Stimulated activated CD4-positive, alpha-beta T cell treated with anti-CD3 and anti-CD28 coated beads, Interleukin-4, amount 100 ng/mL, for 48 hours (primary cell): ENCODE data around the gene PPM1M.
A peak's percentile ranks its signal among the peaks of the same experiment; 100 is the strongest.

ENCODE experiments used
- DNase-seq, 2 donors: peaks; one replicate each; pipeline ENCODE4 v3.0.0-alpha.2; 2020; ENCODE audit warnings: low read depth in 2 of 2

Gene PPM1M

GRCh38 chr3:52230889-52231499 lies 14.6 kb upstream of the PPM1M start:
- no peak for DNase-seq

- DNase-seq: peak; percentile 84 to 91
These were observed 13.9 kb upstream of the PPM1M start for GRCh38 chr3:52231502-52232278.

DNA sequence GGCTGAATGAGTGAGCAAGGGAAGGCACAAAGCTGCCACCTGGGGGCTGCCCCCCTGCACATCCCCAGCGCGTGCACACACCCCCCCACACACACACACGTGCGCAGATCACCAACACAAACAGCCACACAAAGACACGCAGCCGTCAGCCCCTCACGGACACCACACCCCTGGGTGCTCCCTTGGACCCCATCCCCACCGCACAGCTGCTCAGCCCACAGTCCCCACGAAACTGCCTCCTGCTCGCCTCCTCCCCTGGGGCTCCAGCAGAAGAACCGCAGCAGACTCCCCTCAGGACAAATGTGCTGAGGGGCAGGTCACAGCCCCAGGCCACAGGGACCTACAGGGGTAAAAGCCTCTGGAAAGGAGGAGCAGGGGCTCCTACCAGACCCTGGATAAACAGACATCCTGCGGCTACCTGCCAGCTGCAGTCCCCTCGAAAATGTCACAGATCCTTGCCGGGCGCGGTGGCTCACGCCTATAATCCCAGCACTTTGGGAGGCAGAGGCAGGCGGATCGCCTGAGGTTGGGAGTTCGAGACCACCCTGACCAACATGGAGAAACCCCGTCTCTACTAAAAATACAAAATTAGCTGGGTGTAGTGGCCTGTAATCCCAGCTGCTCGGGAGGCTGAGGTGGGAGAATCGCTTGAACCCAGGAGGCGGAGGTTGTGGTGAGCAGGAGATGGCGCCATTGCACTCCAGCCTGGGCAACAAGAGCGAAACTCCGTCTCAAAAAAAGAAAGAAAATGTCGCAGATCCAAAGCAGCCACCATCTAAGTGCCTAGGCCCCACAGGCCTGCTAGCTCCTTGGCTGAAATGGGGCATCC lies 13.1 kb upstream of the PPM1M start:
- no peak for DNase-seq

- DNase-seq: no peak
These were observed 12.4 kb upstream of the PPM1M start for GRCh38 chr3:52233108-52233591.

- DNase-seq: no peak
These were observed 11.6 kb upstream of the PPM1M start for GRCh38 chr3:52233968-52234367.

GRCh38 chr3:52234516-52235447 lies 10.8 kb upstream of the PPM1M start:
- no peak for DNase-seq

DNA sequence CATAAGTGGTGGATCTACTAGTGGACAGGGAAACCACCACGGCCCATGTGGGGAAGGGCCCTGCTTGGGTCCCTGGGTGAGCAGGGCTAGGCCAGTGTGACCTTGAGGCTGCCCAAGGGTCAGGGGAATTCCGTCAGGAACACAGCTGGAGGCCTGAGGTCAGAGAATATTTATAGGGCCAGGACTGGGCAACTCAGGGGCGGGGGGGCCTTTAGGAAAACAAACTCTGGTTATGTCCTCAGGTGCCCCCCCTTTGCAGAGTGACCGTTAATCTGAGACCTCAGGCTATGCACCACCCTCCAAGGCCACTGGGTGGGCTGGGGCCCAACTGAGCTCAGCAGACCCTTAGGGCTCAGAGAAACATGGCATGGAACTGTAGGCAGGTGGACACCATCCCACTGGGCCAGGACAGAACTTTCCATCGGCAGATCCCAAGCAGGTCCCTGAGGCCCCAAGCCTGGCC lies 9.1 kb upstream of the PPM1M start:
- no peak for DNase-seq

GRCh38 chr3:52237006-52237656 lies 8.4 kb upstream of the PPM1M start:
- DNase-seq: no peak

- no peak for DNase-seq
These were observed 7.8 kb upstream of the PPM1M start for GRCh38 chr3:52237657-52238172.

DNA sequence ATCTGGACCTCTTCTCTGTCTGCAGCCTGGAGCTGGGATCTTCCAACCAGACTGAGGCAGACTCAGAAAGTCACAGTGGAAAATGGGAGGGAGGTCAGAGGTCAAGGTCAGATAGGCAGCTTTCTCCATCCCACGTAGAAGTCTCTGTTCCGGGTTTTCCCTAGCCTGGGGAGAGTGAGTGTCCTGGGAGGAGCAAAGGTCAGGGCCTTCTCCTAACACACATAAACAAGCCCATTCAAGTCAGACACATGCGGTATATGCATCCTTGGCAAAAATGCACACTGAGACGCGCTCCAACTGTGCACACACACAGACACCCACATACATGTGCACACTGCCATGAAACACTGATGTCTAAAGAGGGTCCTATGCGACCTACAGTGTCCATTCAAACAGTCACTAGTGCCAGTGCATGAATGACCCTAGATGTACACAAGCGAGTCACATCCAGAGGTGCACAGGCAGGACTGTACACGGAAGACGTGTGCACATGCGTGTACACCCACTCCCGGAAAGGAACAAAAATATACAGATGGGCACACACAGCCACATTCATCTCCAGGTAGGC lies 7.3 kb upstream of the PPM1M start:
- no peak for DNase-seq

GRCh38 chr3:52238761-52239701 lies 6.5 kb upstream of the PPM1M start, which contains the start of gene TWF2:
TWF2 (minus strand) TSS chr3:52239158; CDS start chr3:52239016, 142 bp downstream.
- peak; percentile 76 to 85 for DNase-seq

DNA sequence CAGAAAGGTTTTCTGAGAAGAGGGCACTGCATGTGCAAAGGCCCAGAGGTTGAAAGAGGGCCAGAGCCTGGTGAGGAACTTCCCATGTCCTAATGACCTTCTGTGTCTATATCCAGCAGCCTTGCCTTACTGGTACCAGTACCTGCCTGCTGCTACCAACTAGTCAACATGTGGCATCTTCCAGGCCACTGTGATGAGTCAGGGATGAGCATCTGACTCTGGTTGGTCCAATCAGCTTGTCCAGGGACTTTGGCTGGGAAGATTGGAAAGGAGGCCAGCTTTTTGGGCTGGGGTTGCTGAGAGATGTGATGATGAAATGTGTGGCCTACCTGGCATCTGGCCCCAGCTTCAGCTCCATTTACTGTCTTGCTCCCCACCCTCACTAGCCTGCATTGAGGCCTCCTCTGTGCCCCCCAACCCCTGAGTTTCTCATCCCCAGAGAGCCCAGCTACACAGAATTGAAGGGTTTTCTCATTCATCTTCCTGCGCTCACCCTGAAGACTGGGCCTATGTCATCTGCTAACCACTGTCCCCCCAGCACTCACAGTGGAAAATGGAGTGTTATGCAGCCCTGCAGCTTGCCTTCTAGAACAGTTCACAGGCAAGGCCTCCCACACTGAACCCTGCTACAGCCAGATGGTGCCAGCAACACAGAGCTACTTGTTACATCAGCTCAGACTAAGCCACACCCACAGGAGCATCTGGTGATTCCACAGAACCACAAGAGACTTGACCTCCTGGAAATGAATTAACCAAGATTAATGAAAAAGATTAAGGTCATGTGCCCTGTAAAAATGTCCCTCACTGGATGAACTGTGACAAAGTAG lies 5.3 kb upstream of the PPM1M start:
- peak in 1 of 2 donors; percentile 51 for DNase-seq

- no peak for DNase-seq
These were observed 4.6 kb upstream of the PPM1M start for GRCh38 chr3:52240886-52241370.

DNA sequence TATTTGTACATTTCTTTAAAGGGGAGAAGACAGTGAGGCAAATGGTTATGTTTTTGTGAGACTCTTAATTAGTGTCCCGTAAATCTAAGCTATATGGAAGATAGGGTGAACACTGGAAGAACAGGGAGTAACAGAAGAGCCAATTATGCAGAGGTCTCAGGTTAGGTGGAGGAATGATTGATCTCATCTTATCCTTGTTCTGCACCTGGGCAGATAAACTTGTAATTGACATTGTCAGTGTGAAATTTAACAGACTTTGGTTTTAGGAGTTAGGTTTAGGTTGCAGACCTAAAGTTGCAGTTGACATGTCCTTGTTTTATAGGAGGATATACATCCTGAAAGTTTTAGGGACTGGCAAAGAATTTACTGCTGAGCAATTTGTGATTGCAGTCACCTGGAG lies 3.5 kb upstream of the PPM1M start:
- no peak for DNase-seq

GRCh38 chr3:52243791-52244628 lies 1.5 kb upstream of the PPM1M start:
- no peak for DNase-seq

GRCh38 chr3:52246264-52246620 lies 683 bp downstream of the PPM1M start:
- no peak for DNase-seq
